OCI-LY3 (cell line): ENCODE results near the gene RRP12.

Experiments used
- H2AFZ ChIP-seq: fragments of 200-600, 300-600 bp; shearing (Covaris generic); 2 replicates; pipeline ENCODE4 v1.6.0; 2014; ENCODE audit warnings: antibody characterized with exemption, low read depth, low read length
- H3K27ac ChIP-seq: fragments of 200-600, 300-600 bp; sonication (generic); 2 replicates; pipeline ENCODE4 v1.5.1; 2014; ENCODE audit warnings: mild to moderate bottlenecking, low read length, moderate library complexity, mixed read lengths
- H3K27me3 ChIP-seq: fragments of 200-600, 300-600 bp; sonication (generic); 2 replicates; pipeline ENCODE4 v1.6.1; 2014; ENCODE audit warnings: low read depth, low read length, mixed read lengths
- H3K36me3 ChIP-seq: fragments of 200-600, 300-600 bp; sonication (generic); replicated peaks from 2 replicates; pipeline ENCODE3; 2014; ENCODE audit warnings: low read depth, low read length, mixed read lengths
- H3K4me1 ChIP-seq: fragments of 300-600, 200-600 bp; sonication (generic); 2 replicates; pipeline ENCODE4 v1.6.1; 2014; ENCODE audit warnings: low read length, mixed read lengths
- H3K4me2 ChIP-seq: fragments of 200-600, 300-600 bp; sonication (generic); 2 replicates; pipeline ENCODE4 v1.6.1; 2014; ENCODE audit warnings: low read length, mixed read lengths
- H3K4me3 ChIP-seq: fragments of 300-600, 200-600 bp; sonication (generic); 2 replicates; pipeline ENCODE4 v1.5.1; 2014; ENCODE audit warnings: antibody characterized with exemption, mild to moderate bottlenecking, low read length, moderate library complexity
- H3K79me2 ChIP-seq: fragments of 300-600, 200-600 bp; shearing (Covaris generic); 2 replicates; pipeline ENCODE4 v1.6.1; 2014; ENCODE audit warnings: mild to moderate bottlenecking, low read length, mixed read lengths
- H3K9ac ChIP-seq: fragments of 300-600, 200-600 bp; shearing (Covaris generic); 2 replicates; pipeline ENCODE4 v1.6.0; 2014; ENCODE audit warnings: mild to moderate bottlenecking, low read length, moderate library complexity
- H3K9me3 ChIP-seq: fragments of 200-600, 300-600 bp; shearing (Covaris generic); 2 replicates; pipeline ENCODE4 v1.6.1; 2014; ENCODE audit warnings: low read length, mixed read lengths; ENCODE audit not compliant: insufficient read depth
- H4K20me1 ChIP-seq: fragments of 200-600, 300-600 bp; sonication (generic); 2 replicates; pipeline ENCODE4 v1.6.1; 2016; ENCODE audit warnings: low read length, mixed read lengths; ENCODE audit not compliant: insufficient read depth
- EZH2phosphoT487 ChIP-seq: fragments of 200-600 bp; shearing (Covaris generic); IDR thresholded peaks from 2 replicates; pipeline ENCODE4 v1.6.1; 2018; ENCODE audit warnings: antibody characterized with exemption, mixed run types, low read depth
- TF ChIP-seq, protein P1 (sequence below): fragments of 200-600, 300-600 bp; sonication (generic); IDR thresholded peaks from 2 replicates; pipeline ENCODE4 v1.5.1; 2014; ENCODE audit warnings: antibody characterized with exemption, low read length, low read depth

Gene RRP12

DNA sequence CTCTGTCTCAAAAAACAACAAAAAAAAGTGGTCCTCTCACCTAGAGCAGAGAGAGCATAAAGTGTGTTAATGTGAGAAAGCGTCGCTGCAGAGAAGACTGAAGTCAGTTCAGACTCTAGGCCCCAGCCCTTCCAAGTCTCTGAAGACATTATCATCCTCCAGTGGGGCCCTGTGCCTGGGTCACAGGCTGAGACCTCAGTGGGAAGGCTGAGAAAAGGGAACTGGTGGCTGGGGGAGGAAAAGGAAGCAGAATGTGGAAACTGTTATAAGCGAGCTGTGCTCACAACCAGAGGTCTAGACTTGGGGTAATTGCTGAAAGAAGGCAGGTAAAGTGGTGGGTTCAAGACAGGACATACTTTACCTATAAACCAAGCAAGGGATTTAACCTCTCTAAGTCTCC, 4.9 kb upstream of the RRP12 start:
- no peak overlapping the region for H3K4me3 ChIP-seq
- H3K9me3 ChIP-seq, result no peaks in the 10 kb centered on the region
- TF ChIP-seq, protein P1, sequence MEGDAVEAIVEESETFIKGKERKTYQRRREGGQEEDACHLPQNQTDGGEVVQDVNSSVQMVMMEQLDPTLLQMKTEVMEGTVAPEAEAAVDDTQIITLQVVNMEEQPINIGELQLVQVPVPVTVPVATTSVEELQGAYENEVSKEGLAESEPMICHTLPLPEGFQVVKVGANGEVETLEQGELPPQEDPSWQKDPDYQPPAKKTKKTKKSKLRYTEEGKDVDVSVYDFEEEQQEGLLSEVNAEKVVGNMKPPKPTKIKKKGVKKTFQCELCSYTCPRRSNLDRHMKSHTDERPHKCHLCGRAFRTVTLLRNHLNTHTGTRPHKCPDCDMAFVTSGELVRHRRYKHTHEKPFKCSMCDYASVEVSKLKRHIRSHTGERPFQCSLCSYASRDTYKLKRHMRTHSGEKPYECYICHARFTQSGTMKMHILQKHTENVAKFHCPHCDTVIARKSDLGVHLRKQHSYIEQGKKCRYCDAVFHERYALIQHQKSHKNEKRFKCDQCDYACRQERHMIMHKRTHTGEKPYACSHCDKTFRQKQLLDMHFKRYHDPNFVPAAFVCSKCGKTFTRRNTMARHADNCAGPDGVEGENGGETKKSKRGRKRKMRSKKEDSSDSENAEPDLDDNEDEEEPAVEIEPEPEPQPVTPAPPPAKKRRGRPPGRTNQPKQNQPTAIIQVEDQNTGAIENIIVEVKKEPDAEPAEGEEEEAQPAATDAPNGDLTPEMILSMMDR, result no peak
- no peak for TF ChIP-seq EZH2phosphoT487
- H3K79me2 ChIP-seq, result peaks cover under 1% of the 10 kb centered on the region; the same call in 1 of the 2 replicates
- no peak overlapping the region for H3K27ac ChIP-seq
- no peaks in the 10 kb centered on the region for H3K27me3 ChIP-seq
- H3K9ac ChIP-seq, result no peak overlapping the region
- H3K4me1 ChIP-seq, result peaks cover 3% of the 10 kb centered on the region; the same call in 1 of the 2 replicates
- H3K4me2 ChIP-seq, result no peak overlapping the region
- H3K36me3 ChIP-seq, result no peaks in the 10 kb centered on the region
- no peaks in the 10 kb centered on the region for H4K20me1 ChIP-seq
- H2AFZ ChIP-seq, result no peak overlapping the region

GRCh38 chr10:97404044-97404443, 2.9 kb upstream of the RRP12 start:
- Histone ChIP-seq H3K9ac (no peak overlapping the region), H3K4me1 (peaks cover 6% of the 10 kb centered on the region; the same call in 1 of the 2 replicates), H2AFZ (no peak overlapping the region), H3K36me3 (no peaks in the 10 kb centered on the region), H3K9me3 (no peaks in the 10 kb centered on the region), H3K4me2 (no peak overlapping the region), H3K79me2 (peaks cover 17% of the 10 kb centered on the region), H3K4me3 (no peak overlapping the region), H3K27ac (no peak overlapping the region), H4K20me1 (no peaks in the 10 kb centered on the region), H3K27me3 (no peaks in the 10 kb centered on the region)
- TF ChIP-seq, protein P1, result no peak
- no peak for TF ChIP-seq EZH2phosphoT487

GRCh38 chr10:97401455-97401919, 347 bp upstream of the RRP12 start:
- H2AFZ ChIP-seq, result peak overlapping the region; percentile 92
- H4K20me1 ChIP-seq, result no peaks in the 10 kb centered on the region
- no peaks in the 10 kb centered on the region for H3K9me3 ChIP-seq
- TF ChIP-seq, protein P1, result no peak
- no peak overlapping the region for H3K27ac ChIP-seq
- peaks cover 18% of the 10 kb centered on the region for H3K79me2 ChIP-seq
- H3K4me3 ChIP-seq, result peak overlapping the region; percentile 93
- no peaks in the 10 kb centered on the region for H3K27me3 ChIP-seq
- peaks cover 3% of the 10 kb centered on the region; the same call in 1 of the 2 replicates for H3K4me1 ChIP-seq
- H3K36me3 ChIP-seq, result no peaks in the 10 kb centered on the region
- peak overlapping the region; percentile 53 for H3K9ac ChIP-seq
- peak overlapping the region; percentile 59 for H3K4me2 ChIP-seq

- H3K9ac ChIP-seq, result peak overlapping the region; percentile 70
- peak overlapping the region; percentile 43 for H3K27ac ChIP-seq
- H2AFZ ChIP-seq, result no peak overlapping the region
- no peaks in the 10 kb centered on the region for H4K20me1 ChIP-seq
- no peak for TF ChIP-seq EZH2phosphoT487
- TF ChIP-seq, protein P1, result no peak
- H3K27me3 ChIP-seq, result no peaks in the 10 kb centered on the region
- peak overlapping the region; percentile 85 for H3K4me2 ChIP-seq
- H3K36me3 ChIP-seq, result no peaks in the 10 kb centered on the region
- no peaks in the 10 kb centered on the region for H3K9me3 ChIP-seq
- H3K79me2 ChIP-seq, result peaks cover 18% of the 10 kb centered on the region
- H3K4me3 ChIP-seq, result peak overlapping the region; percentile 93
- peaks cover 3% of the 10 kb centered on the region; the same call in 1 of the 2 replicates for H3K4me1 ChIP-seq
These were observed 1.1 kb downstream of the RRP12 start for GRCh38 chr10:97399843-97400545.
